GM12892 (cell line): Measurements from ENCODE around the gene UNC13D.

Experiments
- POLR2A ChIP-seq: IDR thresholded peaks from 2 replicates; pipeline ENCODE4 v1.6.1; 2011; ENCODE audit warnings: low read depth, low read length, control low read depth
- POLR2AphosphoS5 ChIP-seq: IDR thresholded peaks from 2 replicates; pipeline ENCODE4 v1.6.1; 2011; ENCODE audit warnings: low read depth, low read length, control low read depth
- TAF1 ChIP-seq: IDR thresholded peaks from 2 replicates; pipeline ENCODE4 v1.6.1; 2011; ENCODE audit warnings: low read depth, mild to moderate bottlenecking, control low read depth, low read length, borderline replicate concordance

- TF ChIP-seq POLR2AphosphoS5 (no peak), POLR2A (no peak), TAF1 (no peak)
Observed at GRCh38 chr17:75820094-75821080, 23.8 kb downstream of the UNC13D start.
